HepG2 (cell line): Measurements from ENCODE around the gene ABCC2. TPM values are rescaled to one million over a fixed set of nuclear protein-coding genes. Genes with fewer than 3 reads are reported as not detected.

ENCODE experiments used
- KLF12 ChIP-seq: sonication (generic); formaldehyde crosslinking; IDR thresholded peaks from 2 replicates; pipeline ENCODE4 v1.4.0; 2020; ENCODE audit warnings: missing genetic modification reagents, borderline replicate concordance
- SSRP1 ChIP-seq: IDR thresholded peaks from 2 replicates; pipeline ENCODE4 v1.6.1; 2016; ENCODE audit warnings: control low read depth
- ZFP1 ChIP-seq: IDR thresholded peaks from 2 replicates; pipeline ENCODE4 v1.6.1; 2016
- polyA plus RNA-seq, 8 experiments: library from polyadenylated mRNA; depleted of rRNA in 3 of 8; stranded (reverse) in 7 of 8; unstranded in 1 of 8; fragments of >200 nt; fragmentation: Illumina TruSeq in 4 of 8; extraction: Trizol in 4 of 8; gene quantifications; 2 replicates each; pipeline versions ENCODE4 v1.2.1 to v1.2.3, GENCODE V29; 2011 to 2016; ENCODE audit warnings: low read depth in 4 of 8, missing spikeins in 1 of 8, mixed read lengths in 1 of 8; ENCODE audit not compliant: insufficient read depth in 1 of 8
- total RNA-seq, 5 experiments: library from RNA; depleted of rRNA; stranded (reverse); fragments of >200 nt; fragmentation: Illumina TruSeq; extraction: Trizol; gene quantifications; 2 replicates each; pipeline ENCODE4 v1.2.3, GENCODE V29; 2016; ENCODE audit warnings: low read depth in 1 of 5
- TF ChIP-seq, protein P1 (sequence below): sonication (generic); formaldehyde crosslinking; IDR thresholded peaks from one replicate; pipeline ENCODE4 v1.5.1; 2020; ENCODE audit warnings: mild to moderate bottlenecking, missing genetic modification reagents; ENCODE audit errors: not compliant biosample characterization
- TF ChIP-seq, protein P2 (sequence below): sonication (generic); formaldehyde crosslinking; IDR thresholded peaks from 2 replicates; pipeline ENCODE4 v1.4.0; 2020; ENCODE audit warnings: missing genetic modification reagents
- TF ChIP-seq, protein P3 (sequence below): IDR thresholded peaks from 2 replicates; pipeline ENCODE4 v1.6.1; 2012; ENCODE audit warnings: low read length, improper control_type of control experiment

ABCC2 gene
- total and polyA plus RNA-seq, 2 of the 13 experiments (the other 11 are each of a cell fraction or from before 2014, with no cell fraction given), result 181 to 497 TPM

DNA sequence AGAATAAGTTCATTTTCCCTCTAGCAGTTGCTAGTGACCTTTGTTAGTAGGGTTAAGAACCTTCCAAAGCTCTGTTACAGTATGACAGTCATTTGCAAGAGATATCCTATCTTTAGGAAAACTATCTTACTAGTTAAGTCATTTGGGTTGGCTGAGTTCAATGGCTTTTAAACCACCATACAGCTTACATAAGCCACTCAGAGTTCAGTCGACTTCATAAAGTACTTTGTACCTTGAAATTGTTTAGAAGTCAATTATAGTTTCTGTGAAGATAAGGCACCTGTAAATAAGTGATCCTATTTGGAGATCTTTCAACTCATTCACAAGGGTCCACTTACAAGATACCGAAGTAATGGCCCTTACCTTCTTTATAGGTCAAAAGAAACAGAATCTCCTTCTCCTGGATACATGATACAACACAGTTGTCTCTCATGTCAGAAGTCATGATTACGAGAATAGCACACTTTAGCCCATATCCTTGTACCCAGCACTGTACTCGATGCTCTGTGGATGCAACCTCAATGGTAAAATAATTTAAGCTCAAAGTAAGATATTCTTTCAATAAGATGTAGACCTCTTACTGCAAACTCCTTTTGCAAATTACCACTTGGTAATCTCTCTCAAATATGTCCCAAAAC lies 11.9 kb upstream of the ABCC2 start (continued):
- TF ChIP-seq, protein P1, sequence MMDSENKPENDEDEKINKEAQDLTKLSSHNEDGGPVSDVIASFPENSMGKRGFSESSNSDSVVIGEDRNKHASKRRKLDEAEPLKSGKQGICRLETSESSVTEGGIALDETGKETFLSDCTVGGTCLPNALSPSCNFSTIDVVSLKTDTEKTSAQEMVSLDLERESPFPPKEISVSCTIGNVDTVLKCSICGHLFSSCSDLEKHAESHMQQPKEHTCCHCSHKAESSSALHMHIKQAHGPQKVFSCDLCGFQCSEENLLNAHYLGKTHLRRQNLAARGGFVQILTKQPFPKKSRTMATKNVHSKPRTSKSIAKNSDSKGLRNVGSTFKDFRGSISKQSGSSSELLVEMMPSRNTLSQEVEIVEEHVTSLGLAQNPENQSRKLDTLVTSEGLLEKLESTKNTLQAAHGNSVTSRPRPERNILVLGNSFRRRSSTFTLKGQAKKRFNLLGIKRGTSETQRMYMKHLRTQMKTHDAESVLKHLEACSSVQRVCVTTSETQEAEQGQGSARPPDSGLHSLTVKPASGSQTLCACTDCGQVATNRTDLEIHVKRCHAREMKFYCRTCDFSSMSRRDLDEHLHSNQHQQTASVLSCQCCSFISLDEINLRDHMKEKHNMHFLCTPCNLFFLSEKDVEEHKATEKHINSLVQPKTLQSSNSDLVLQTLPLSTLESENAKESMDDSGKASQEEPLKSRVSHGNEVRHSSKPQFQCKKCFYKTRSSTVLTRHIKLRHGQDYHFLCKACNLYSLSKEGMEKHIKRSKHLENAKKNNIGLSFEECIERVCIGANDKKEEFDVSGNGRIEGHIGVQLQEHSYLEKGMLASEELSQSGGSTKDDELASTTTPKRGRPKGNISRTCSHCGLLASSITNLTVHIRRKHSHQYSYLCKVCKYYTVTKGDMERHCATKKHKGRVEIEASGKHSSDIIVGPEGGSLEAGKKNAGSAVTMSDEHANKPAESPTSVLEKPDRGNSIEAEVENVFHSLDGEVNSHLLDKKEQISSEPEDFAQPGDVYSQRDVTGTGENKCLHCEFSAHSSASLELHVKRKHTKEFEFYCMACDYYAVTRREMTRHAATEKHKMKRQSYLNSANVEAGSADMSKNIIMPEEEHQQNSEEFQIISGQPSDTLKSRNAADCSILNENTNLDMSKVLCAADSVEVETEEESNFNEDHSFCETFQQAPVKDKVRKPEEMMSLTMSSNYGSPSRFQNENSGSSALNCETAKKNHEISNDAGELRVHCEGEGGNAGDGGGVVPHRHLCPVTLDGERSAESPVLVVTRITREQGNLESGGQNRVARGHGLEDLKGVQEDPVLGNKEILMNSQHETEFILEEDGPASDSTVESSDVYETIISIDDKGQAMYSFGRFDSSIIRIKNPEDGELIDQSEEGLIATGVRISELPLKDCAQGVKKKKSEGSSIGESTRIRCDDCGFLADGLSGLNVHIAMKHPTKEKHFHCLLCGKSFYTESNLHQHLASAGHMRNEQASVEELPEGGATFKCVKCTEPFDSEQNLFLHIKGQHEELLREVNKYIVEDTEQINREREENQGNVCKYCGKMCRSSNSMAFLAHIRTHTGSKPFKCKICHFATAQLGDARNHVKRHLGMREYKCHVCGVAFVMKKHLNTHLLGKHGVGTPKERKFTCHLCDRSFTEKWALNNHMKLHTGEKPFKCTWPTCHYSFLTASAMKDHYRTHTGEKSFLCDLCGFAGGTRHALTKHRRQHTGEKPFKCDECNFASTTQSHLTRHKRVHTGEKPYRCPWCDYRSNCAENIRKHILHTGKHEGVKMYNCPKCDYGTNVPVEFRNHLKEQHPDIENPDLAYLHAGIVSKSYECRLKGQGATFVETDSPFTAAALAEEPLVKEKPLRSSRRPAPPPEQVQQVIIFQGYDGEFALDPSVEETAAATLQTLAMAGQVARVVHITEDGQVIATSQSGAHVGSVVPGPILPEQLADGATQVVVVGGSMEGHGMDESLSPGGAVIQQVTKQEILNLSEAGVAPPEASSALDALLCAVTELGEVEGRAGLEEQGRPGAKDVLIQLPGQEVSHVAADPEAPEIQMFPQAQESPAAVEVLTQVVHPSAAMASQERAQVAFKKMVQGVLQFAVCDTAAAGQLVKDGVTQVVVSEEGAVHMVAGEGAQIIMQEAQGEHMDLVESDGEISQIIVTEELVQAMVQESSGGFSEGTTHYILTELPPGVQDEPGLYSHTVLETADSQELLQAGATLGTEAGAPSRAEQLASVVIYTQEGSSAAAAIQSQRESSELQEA (CRISPR knock-in tag), result no peak
- TF ChIP-seq ZFP1 (CRISPR knock-in tag), result 0 out of 2 replicates have a peak, but pooled peaks have one; percentile 39
- TF ChIP-seq, protein P2, sequence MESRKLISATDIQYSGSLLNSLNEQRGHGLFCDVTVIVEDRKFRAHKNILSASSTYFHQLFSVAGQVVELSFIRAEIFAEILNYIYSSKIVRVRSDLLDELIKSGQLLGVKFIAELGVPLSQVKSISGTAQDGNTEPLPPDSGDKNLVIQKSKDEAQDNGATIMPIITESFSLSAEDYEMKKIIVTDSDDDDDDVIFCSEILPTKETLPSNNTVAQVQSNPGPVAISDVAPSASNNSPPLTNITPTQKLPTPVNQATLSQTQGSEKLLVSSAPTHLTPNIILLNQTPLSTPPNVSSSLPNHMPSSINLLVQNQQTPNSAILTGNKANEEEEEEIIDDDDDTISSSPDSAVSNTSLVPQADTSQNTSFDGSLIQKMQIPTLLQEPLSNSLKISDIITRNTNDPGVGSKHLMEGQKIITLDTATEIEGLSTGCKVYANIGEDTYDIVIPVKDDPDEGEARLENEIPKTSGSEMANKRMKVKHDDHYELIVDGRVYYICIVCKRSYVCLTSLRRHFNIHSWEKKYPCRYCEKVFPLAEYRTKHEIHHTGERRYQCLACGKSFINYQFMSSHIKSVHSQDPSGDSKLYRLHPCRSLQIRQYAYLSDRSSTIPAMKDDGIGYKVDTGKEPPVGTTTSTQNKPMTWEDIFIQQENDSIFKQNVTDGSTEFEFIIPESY (CRISPR knock-in tag), result no peak
- TF ChIP-seq KLF12 (CRISPR knock-in tag), result no peak
- TF ChIP-seq SSRP1 (CRISPR knock-in tag), result no peak
- TF ChIP-seq, protein P3, sequence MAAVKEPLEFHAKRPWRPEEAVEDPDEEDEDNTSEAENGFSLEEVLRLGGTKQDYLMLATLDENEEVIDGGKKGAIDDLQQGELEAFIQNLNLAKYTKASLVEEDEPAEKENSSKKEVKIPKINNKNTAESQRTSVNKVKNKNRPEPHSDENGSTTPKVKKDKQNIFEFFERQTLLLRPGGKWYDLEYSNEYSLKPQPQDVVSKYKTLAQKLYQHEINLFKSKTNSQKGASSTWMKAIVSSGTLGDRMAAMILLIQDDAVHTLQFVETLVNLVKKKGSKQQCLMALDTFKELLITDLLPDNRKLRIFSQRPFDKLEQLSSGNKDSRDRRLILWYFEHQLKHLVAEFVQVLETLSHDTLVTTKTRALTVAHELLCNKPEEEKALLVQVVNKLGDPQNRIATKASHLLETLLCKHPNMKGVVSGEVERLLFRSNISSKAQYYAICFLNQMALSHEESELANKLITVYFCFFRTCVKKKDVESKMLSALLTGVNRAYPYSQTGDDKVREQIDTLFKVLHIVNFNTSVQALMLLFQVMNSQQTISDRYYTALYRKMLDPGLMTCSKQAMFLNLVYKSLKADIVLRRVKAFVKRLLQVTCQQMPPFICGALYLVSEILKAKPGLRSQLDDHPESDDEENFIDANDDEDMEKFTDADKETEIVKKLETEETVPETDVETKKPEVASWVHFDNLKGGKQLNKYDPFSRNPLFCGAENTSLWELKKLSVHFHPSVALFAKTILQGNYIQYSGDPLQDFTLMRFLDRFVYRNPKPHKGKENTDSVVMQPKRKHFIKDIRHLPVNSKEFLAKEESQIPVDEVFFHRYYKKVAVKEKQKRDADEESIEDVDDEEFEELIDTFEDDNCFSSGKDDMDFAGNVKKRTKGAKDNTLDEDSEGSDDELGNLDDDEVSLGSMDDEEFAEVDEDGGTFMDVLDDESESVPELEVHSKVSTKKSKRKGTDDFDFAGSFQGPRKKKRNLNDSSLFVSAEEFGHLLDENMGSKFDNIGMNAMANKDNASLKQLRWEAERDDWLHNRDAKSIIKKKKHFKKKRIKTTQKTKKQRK, result no peak
